Measurements from ENCODE around the gene RASSF4. TPM values are rescaled to one million over a fixed set of nuclear protein-coding genes. Genes with fewer than 3 reads are reported as not detected.
A peak's percentile ranks its signal among the peaks of the same experiment; 100 is the strongest.

Gene RASSF4
- total RNA-seq, 3 donors from 2014 or later = 0.28 to 0.61 (median 0.33) TPM

GRCh38 chr10:44969854-44970253 lies 10.3 kb downstream of the RASSF4 start:
- DNase-seq (no peak), ATAC-seq (no peak)
- no peaks in the 10 kb centered on the region for H3K9me3 Mint-ChIP-seq
- no peaks in the 10 kb centered on the region for H3K27me3 Mint-ChIP-seq (ENCODE audit: low read depth)
- no peaks in the 10 kb centered on the region for H3K36me3 Mint-ChIP-seq (ENCODE audit: insufficient read depth)
- peaks cover 42% of the 10 kb centered on the region for H3K4me1 Mint-ChIP-seq (ENCODE audit: low read depth)
- no peak overlapping the region for H3K4me3 Mint-ChIP-seq

- Mint-ChIP-seq H3K4me1 (ENCODE audit: low read depth) (peaks cover 41% of the 10 kb centered on the region), H3K27me3 (ENCODE audit: low read depth) (no peaks in the 10 kb centered on the region), H3K4me3 (no peak overlapping the region), H3K36me3 (ENCODE audit: insufficient read depth) (no peaks in the 10 kb centered on the region), H3K9me3 (no peaks in the 10 kb centered on the region)
- ATAC-seq (no peak), DNase-seq (no peak)
Measured at GRCh38 chr10:44970812-44971395, 11.3 kb downstream of the RASSF4 start.

GRCh38 chr10:44971434-44971833 lies 11.8 kb downstream of the RASSF4 start:
- no peaks in the 10 kb centered on the region for H3K9me3 Mint-ChIP-seq
- DNase-seq (no peak), ATAC-seq (no peak)
- no peak overlapping the region for H3K4me3 Mint-ChIP-seq
- no peaks in the 10 kb centered on the region for H3K27me3 Mint-ChIP-seq (ENCODE audit: low read depth)
- peaks cover 39% of the 10 kb centered on the region for H3K4me1 Mint-ChIP-seq (ENCODE audit: low read depth)
- no peaks in the 10 kb centered on the region for H3K36me3 Mint-ChIP-seq (ENCODE audit: insufficient read depth)

GRCh38 chr10:44971935-44972757 lies 12.5 kb downstream of the RASSF4 start:
- H3K9me3 Mint-ChIP-seq = no peaks in the 10 kb centered on the region
- ATAC-seq (no peak), DNase-seq (no peak)
- H3K27me3 Mint-ChIP-seq (ENCODE audit: low read depth) = no peaks in the 10 kb centered on the region
- H3K36me3 Mint-ChIP-seq (ENCODE audit: insufficient read depth) = no peaks in the 10 kb centered on the region
- H3K4me3 Mint-ChIP-seq = no peak overlapping the region
- H3K4me1 Mint-ChIP-seq (ENCODE audit: low read depth) = peaks cover 37% of the 10 kb centered on the region

GRCh38 chr10:44972874-44973306 lies 13.3 kb downstream of the RASSF4 start:
- no peaks in the 10 kb centered on the region for H3K9me3 Mint-ChIP-seq
- no peaks in the 10 kb centered on the region for H3K36me3 Mint-ChIP-seq (ENCODE audit: insufficient read depth)
- no peaks in the 10 kb centered on the region for H3K27me3 Mint-ChIP-seq (ENCODE audit: low read depth)
- no peak for DNase-seq
- peaks cover 31% of the 10 kb centered on the region for H3K4me1 Mint-ChIP-seq (ENCODE audit: low read depth)
- no peak overlapping the region for H3K4me3 Mint-ChIP-seq
- no peak for ATAC-seq

- Mint-ChIP-seq H3K9me3 (no peaks in the 10 kb centered on the region), H3K4me1 (ENCODE audit: low read depth) (peaks cover 26% of the 10 kb centered on the region), H3K36me3 (ENCODE audit: insufficient read depth) (no peaks in the 10 kb centered on the region), H3K4me3 (peak overlapping the region; percentile 71), H3K27me3 (ENCODE audit: low read depth) (no peaks in the 10 kb centered on the region)
- DNase-seq (no peak), ATAC-seq (no peak)
Measured at GRCh38 chr10:44973323-44974081, 13.9 kb downstream of the RASSF4 start.

GRCh38 chr10:44974082-44974627 lies 14.6 kb downstream of the RASSF4 start:
- DNase-seq = no peak
- H3K36me3 Mint-ChIP-seq (ENCODE audit: insufficient read depth) = no peaks in the 10 kb centered on the region
- H3K4me1 Mint-ChIP-seq (ENCODE audit: low read depth) = peaks cover 20% of the 10 kb centered on the region
- ATAC-seq = peak in 1 of 2 donors; percentile 2
- peak overlapping the region; percentile 71 for H3K4me3 Mint-ChIP-seq
- H3K27me3 Mint-ChIP-seq (ENCODE audit: low read depth) = no peaks in the 10 kb centered on the region
- H3K9me3 Mint-ChIP-seq = no peaks in the 10 kb centered on the region

- peak; percentile 96 to 98 for ATAC-seq
- peak; percentile 53 for DNase-seq
- no peaks in the 10 kb centered on the region for H3K9me3 Mint-ChIP-seq
- no peaks in the 10 kb centered on the region for H3K36me3 Mint-ChIP-seq (ENCODE audit: insufficient read depth)
- peak overlapping the region; percentile 71 for H3K4me3 Mint-ChIP-seq
- no peaks in the 10 kb centered on the region for H3K27me3 Mint-ChIP-seq (ENCODE audit: low read depth)
- peaks cover 15% of the 10 kb centered on the region for H3K4me1 Mint-ChIP-seq (ENCODE audit: low read depth)
Measured at GRCh38 chr10:44974628-44975430, 15.2 kb downstream of the RASSF4 start.

- Mint-ChIP-seq H3K4me3 (no peak overlapping the region), H3K9me3 (no peaks in the 10 kb centered on the region), H3K36me3 (ENCODE audit: insufficient read depth) (no peaks in the 10 kb centered on the region), H3K27me3 (ENCODE audit: low read depth) (no peaks in the 10 kb centered on the region), H3K4me1 (ENCODE audit: low read depth) (peaks cover 15% of the 10 kb centered on the region)
- no peak for DNase-seq
- no peak for ATAC-seq
Measured at GRCh38 chr10:44975431-44976331, 16.1 kb downstream of the RASSF4 start.

- no peak for ATAC-seq
- Mint-ChIP-seq H3K4me1 (ENCODE audit: low read depth) (peaks cover 15% of the 10 kb centered on the region), H3K4me3 (no peak overlapping the region), H3K27me3 (ENCODE audit: low read depth) (no peaks in the 10 kb centered on the region), H3K9me3 (no peaks in the 10 kb centered on the region), H3K36me3 (ENCODE audit: insufficient read depth) (no peaks in the 10 kb centered on the region)
- DNase-seq = no peak
Measured at GRCh38 chr10:44976352-44977198, 17.0 kb downstream of the RASSF4 start.

- no peak for ATAC-seq
- H3K36me3 Mint-ChIP-seq (ENCODE audit: insufficient read depth) = no peaks in the 10 kb centered on the region
- H3K9me3 Mint-ChIP-seq = no peaks in the 10 kb centered on the region
- peaks cover 15% of the 10 kb centered on the region for H3K4me1 Mint-ChIP-seq (ENCODE audit: low read depth)
- H3K4me3 Mint-ChIP-seq = no peak overlapping the region
- DNase-seq = no peak
- no peaks in the 10 kb centered on the region for H3K27me3 Mint-ChIP-seq (ENCODE audit: low read depth)
Measured at GRCh38 chr10:44977287-44978212, 17.9 kb downstream of the RASSF4 start.

GRCh38 chr10:44978213-44978569 lies 18.6 kb downstream of the RASSF4 start:
- no peaks in the 10 kb centered on the region for H3K27me3 Mint-ChIP-seq (ENCODE audit: low read depth)
- ATAC-seq (no peak), DNase-seq (no peak)
- no peaks in the 10 kb centered on the region for H3K9me3 Mint-ChIP-seq
- no peak overlapping the region for H3K4me3 Mint-ChIP-seq
- H3K36me3 Mint-ChIP-seq (ENCODE audit: insufficient read depth) = no peaks in the 10 kb centered on the region
- peaks cover 15% of the 10 kb centered on the region for H3K4me1 Mint-ChIP-seq (ENCODE audit: low read depth)
